Hepatocyte (in vitro differentiated cells): ENCODE data around the gene VSTM2A.

Experiments used
- CTCF ChIP-seq: fragments of 200-600 bp; sonication (generic); IDR thresholded peaks from 2 replicates; pipeline ENCODE4 v1.5.1; 2016; ENCODE audit warnings: antibody characterized with exemption, mild to moderate bottlenecking; ENCODE audit not compliant: poor library complexity
- EZH2 ChIP-seq: fragments of 200-600 bp; sonication (generic); IDR thresholded peaks from 2 replicates; pipeline ENCODE4 v1.6.1; 2016; ENCODE audit warnings: antibody characterized with exemption, mild to moderate bottlenecking, borderline replicate concordance

- TF ChIP-seq EZH2 = peak; percentile 55
- TF ChIP-seq CTCF = peak; percentile 46
Observed at GRCh38 chr7:54546081-54546985, 4.2 kb downstream of the VSTM2A start.
